Stimulated activated CD8-positive, alpha-beta memory T cell treated with anti-CD3 and anti-CD28 coated beads, Interleukin-15, amount 100 ng/mL, for 48 hours (primary cell): ENCODE data around the gene PCCB.
"Not testable (repeated sequence)": the region's sequence is repeated elsewhere in the genome, so short reads cannot be mapped to it uniquely, and the experiment has no call there.

Experiments used
- DNase-seq, 2 donors: peaks; one replicate each; pipeline ENCODE4 v3.0.0-alpha.2; 2020; ENCODE audit warnings: low read depth in 2 of 2

PCCB gene

GRCh38 chr3:136250059-136250902 is at the start of gene PCCB:
Gene PCCB, plus strand, starts transcription at chr3:136250340. Its CDS starts 36 bp downstream, at chr3:136250376.
- DNase-seq = peak; percentile 89

GRCh38 chr3:136207489-136208115 is 42.5 kb upstream of the PCCB start:
- no peak for DNase-seq

- DNase-seq = no peak
Observed at GRCh38 chr3:136209921-136210320, 40.2 kb upstream of the PCCB start.

- DNase-seq = no peak
Observed at GRCh38 chr3:136211547-136211946, 38.6 kb upstream of the PCCB start.

GRCh38 chr3:136222746-136223145 is 27.4 kb upstream of the PCCB start:
- not testable (repeated sequence) for DNase-seq

- DNase-seq = no peak
Observed at GRCh38 chr3:136232413-136232812, 17.7 kb upstream of the PCCB start.

GRCh38 chr3:136235545-136235944 is 14.6 kb upstream of the PCCB start:
- DNase-seq = no peak

- no peak for DNase-seq
Observed at GRCh38 chr3:136236109-136236508, 14.0 kb upstream of the PCCB start.

GRCh38 chr3:136237103-136237502 is 13.0 kb upstream of the PCCB start:
- no peak for DNase-seq

GRCh38 chr3:136237961-136238649 is 12.0 kb upstream of the PCCB start:
- no peak for DNase-seq

GRCh38 chr3:136239094-136239493 is 11.0 kb upstream of the PCCB start:
- DNase-seq = no peak

- no peak for DNase-seq
Observed at GRCh38 chr3:136245691-136246090, 4.4 kb upstream of the PCCB start.

- no peak for DNase-seq
Observed at GRCh38 chr3:136247436-136247835, 2.7 kb upstream of the PCCB start.

GRCh38 chr3:136247855-136248590 is 2.1 kb upstream of the PCCB start:
- no peak for DNase-seq

- no peak for DNase-seq
Observed at GRCh38 chr3:136249091-136249490, 1.0 kb upstream of the PCCB start.

GRCh38 chr3:136249593-136249992 is 547 bp upstream of the PCCB start:
- no peak for DNase-seq

GRCh38 chr3:136250903-136251460 is 842 bp downstream of the PCCB start:
- no peak for DNase-seq

- DNase-seq = no peak
Observed at GRCh38 chr3:136251511-136251910, 1.4 kb downstream of the PCCB start.

GRCh38 chr3:136255672-136256406 is 5.7 kb downstream of the PCCB start:
- DNase-seq = no peak

GRCh38 chr3:136258199-136258598 is 8.1 kb downstream of the PCCB start:
- DNase-seq = no peak

- no peak for DNase-seq
Observed at GRCh38 chr3:136261826-136262225, 11.7 kb downstream of the PCCB start.
